KOPT-K1 (cell line): ENCODE results near the gene ATP8B3.

ENCODE experiments used
- H3K27ac ChIP-seq: fragments of 200-600 bp; sonication (generic); 2 replicates; pipeline ENCODE4 v1.5.1; 2016; ENCODE audit warnings: antibody characterized with exemption, mild to moderate bottlenecking, low read depth, low read length; ENCODE audit not compliant: poor library complexity, severe bottlenecking
- H3K36me3 ChIP-seq: fragments of 200-600 bp; sonication (generic); 2 replicates; pipeline ENCODE4 v1.5.1; 2017; ENCODE audit warnings: antibody characterized with exemption, mild to moderate bottlenecking, low read length, moderate library complexity; ENCODE audit not compliant: insufficient read depth
- H3K9me3 ChIP-seq: fragments of 200-600 bp; sonication (generic); 2 replicates; pipeline ENCODE4 v1.5.1; 2017; ENCODE audit warnings: antibody characterized with exemption, low read length, mild to moderate bottlenecking; ENCODE audit not compliant: insufficient read depth, poor library complexity, severe bottlenecking

ATP8B3 gene

GRCh38 chr19:1828279-1829238 lies 16.5 kb upstream of the ATP8B3 start:
- peaks cover 90% of the 10 kb centered on the region for H3K36me3 ChIP-seq
- no peak overlapping the region for H3K27ac ChIP-seq
- no peaks in the 10 kb centered on the region for H3K9me3 ChIP-seq

- Histone ChIP-seq H3K36me3 (peaks cover 91% of the 10 kb centered on the region), H3K9me3 (no peaks in the 10 kb centered on the region), H3K27ac (no peak overlapping the region)
Measured at GRCh38 chr19:1827566-1828278, 15.6 kb upstream of the ATP8B3 start.

GRCh38 chr19:1826557-1827521 lies 14.8 kb upstream of the ATP8B3 start:
- Histone ChIP-seq H3K36me3 (peaks cover 91% of the 10 kb centered on the region), H3K9me3 (no peaks in the 10 kb centered on the region), H3K27ac (no peak overlapping the region)

- Histone ChIP-seq H3K36me3 (peaks cover 94% of the 10 kb centered on the region), H3K27ac (no peak overlapping the region), H3K9me3 (no peaks in the 10 kb centered on the region)
Measured at GRCh38 chr19:1825909-1826556, 14.0 kb upstream of the ATP8B3 start.

- no peak overlapping the region for H3K27ac ChIP-seq
- H3K9me3 ChIP-seq, result no peaks in the 10 kb centered on the region
- H3K36me3 ChIP-seq, result peaks cover 97% of the 10 kb centered on the region
Measured at GRCh38 chr19:1824252-1824622, 12.2 kb upstream of the ATP8B3 start.

- H3K36me3 ChIP-seq, result peaks cover 97% of the 10 kb centered on the region
- H3K27ac ChIP-seq, result no peak overlapping the region
- H3K9me3 ChIP-seq, result no peaks in the 10 kb centered on the region
Measured at GRCh38 chr19:1823539-1824251, 11.6 kb upstream of the ATP8B3 start.

GRCh38 chr19:1823020-1823419 lies 10.9 kb upstream of the ATP8B3 start:
- Histone ChIP-seq H3K27ac (no peak overlapping the region), H3K36me3 (peaks cover 97% of the 10 kb centered on the region), H3K9me3 (no peaks in the 10 kb centered on the region)

- Histone ChIP-seq H3K36me3 (peaks cover 97% of the 10 kb centered on the region), H3K9me3 (no peaks in the 10 kb centered on the region), H3K27ac (no peak overlapping the region)
Measured at GRCh38 chr19:1822210-1822609, 10.1 kb upstream of the ATP8B3 start.

GRCh38 chr19:1819341-1820255 lies 7.5 kb upstream of the ATP8B3 start:
- Histone ChIP-seq H3K27ac (no peak overlapping the region), H3K36me3 (peaks cover 98% of the 10 kb centered on the region)

GRCh38 chr19:1818549-1819195 lies 6.6 kb upstream of the ATP8B3 start:
- peaks cover 91% of the 10 kb centered on the region for H3K36me3 ChIP-seq
- H3K9me3 ChIP-seq, result no peaks in the 10 kb centered on the region
- no peak overlapping the region for H3K27ac ChIP-seq

More at GRCh38 chr19:1819341-1820255, 7.5 kb upstream of the ATP8B3 start:
- no peaks in the 10 kb centered on the region for H3K9me3 ChIP-seq

- Histone ChIP-seq H3K27ac (no peak overlapping the region), H3K9me3 (no peaks in the 10 kb centered on the region), H3K36me3 (peaks cover 81% of the 10 kb centered on the region)
Measured at GRCh38 chr19:1817553-1818179, 5.6 kb upstream of the ATP8B3 start.

GRCh38 chr19:1816530-1817298 lies 4.6 kb upstream of the ATP8B3 start:
- Histone ChIP-seq H3K9me3 (no peaks in the 10 kb centered on the region), H3K27ac (no peak overlapping the region), H3K36me3 (peaks cover 72% of the 10 kb centered on the region)
